ENCODE data around the gene SAYSD1.

GRCh38 chr6:39077882-39078594, 36.9 kb downstream of the SAYSD1 start:
- TF ChIP-seq CTCF (conservative IDR thresholded peaks at IDR 0.05; ENCODE audit: low read depth, low read length) = no peak
- no peak for TF ChIP-seq EZH2phosphoT487 (IDR thresholded peaks at IDR 0.05; ENCODE audit: borderline replicate concordance, low read length)
